IMR-90 (cell line): ENCODE data around the gene TRABD2A. TPM values are rescaled to one million over a fixed set of nuclear protein-coding genes. Genes with fewer than 3 reads are reported as not detected.

Source experiments
- ATAC-seq: fragments of 200-7000 bp; cut with Tn5 transposase; 2 replicates; pipeline ENCODE4 v1.9.1; 2020; ENCODE audit warnings: low read depth, mild to moderate bottlenecking, moderate library complexity
- BruUV-seq: library from RNA; stranded (reverse); fragments of 400-500 nt; replicated peaks from 2 replicates; lab custom pipeline; 2021; lab: Mats Ljungman, UMichigan
- CTCF ChIA-PET: fragments of 300-600 bp; formaldehyde crosslinking; extraction: SDS; loops from one replicate; lab custom pipeline; 2021; ENCODE audit warnings: antibody characterized with exemption; lab: Yijun Ruan, JAX
- POLR2A ChIA-PET: fragments of 300-600 bp; sonication (Branson Sonifier 250); formaldehyde crosslinking; loops from one replicate; lab custom pipeline; 2022; ENCODE audit warnings: antibody characterized with exemption; ENCODE audit not compliant: unreplicated experiment; lab: Charles Lee
- DNase-seq: peaks from one replicate; pipeline ENCODE4 v3.0.0; 2013
- H2AFZ ChIP-seq: replicated peaks from 2 replicates; pipeline ENCODE3; 2013; ENCODE audit warnings: low read length, mild to moderate bottlenecking; ENCODE audit not compliant: poor library complexity
- H2AK5ac ChIP-seq: 2 replicates; pipeline ENCODE4 v1.6.1; 2013; ENCODE audit warnings: low read depth, low read length, inconsistent platforms
- H2AK9ac ChIP-seq: replicated peaks from 2 replicates; pipeline ENCODE3; 2013; ENCODE audit warnings: mild to moderate bottlenecking, low read depth, low read length, moderate library complexity; ENCODE audit not compliant: poor library complexity
- H2BK120ac ChIP-seq: 2 replicates; pipeline ENCODE4 v1.6.1; 2013; ENCODE audit warnings: low read depth, low read length, inconsistent platforms
- H2BK15ac ChIP-seq: 3 replicates; pipeline ENCODE4 v1.6.1; 2013; ENCODE audit warnings: low read depth, low read length, inconsistent platforms
- H2BK20ac ChIP-seq: 2 replicates; pipeline ENCODE4 v1.6.1; 2013; ENCODE audit warnings: low read depth, mild to moderate bottlenecking, inconsistent platforms, low read length, moderate library complexity
- H2BK5ac ChIP-seq: 2 replicates; pipeline ENCODE4 v1.6.1; 2013; ENCODE audit warnings: mild to moderate bottlenecking, low read depth, low read length, inconsistent platforms; ENCODE audit not compliant: poor library complexity, severe bottlenecking
- H3K14ac ChIP-seq: replicated peaks from 2 replicates; pipeline ENCODE4 v1.6.1; 2013; ENCODE audit warnings: low read depth, low read length, inconsistent platforms
- H3K18ac ChIP-seq: 2 replicates; pipeline ENCODE4 v1.6.1; 2013; ENCODE audit warnings: low read depth, low read length, control low read depth
- H3K23ac ChIP-seq: 2 replicates; pipeline ENCODE4 v1.6.1; 2013; ENCODE audit warnings: low read depth, low read length, inconsistent platforms
- H3K27ac ChIP-seq: 2 replicates; pipeline ENCODE4 v1.5.1; 2013; ENCODE audit warnings: mild to moderate bottlenecking, control low read depth, low read length; ENCODE audit not compliant: insufficient read depth
- H3K27me3 ChIP-seq: 2 replicates; pipeline ENCODE4 v1.6.1; 2013; ENCODE audit warnings: low read length; ENCODE audit not compliant: control insufficient read depth, insufficient read depth
- H3K36me3 ChIP-seq: 2 replicates; pipeline ENCODE4 v1.6.1; 2013; ENCODE audit warnings: low read length, mixed read lengths; ENCODE audit not compliant: control insufficient read depth, insufficient read depth
- H3K4ac ChIP-seq: 2 replicates; pipeline ENCODE4 v1.6.1; 2013; ENCODE audit warnings: low read depth, low read length, inconsistent platforms
- H3K4me1 ChIP-seq: 2 replicates; pipeline ENCODE4 v1.6.1; 2013; ENCODE audit warnings: low read length, mixed read lengths; ENCODE audit not compliant: control insufficient read depth, insufficient read depth
- H3K4me2 ChIP-seq: 2 replicates; pipeline ENCODE4 v1.6.1; 2013; ENCODE audit warnings: low read depth, mild to moderate bottlenecking, control low read depth, low read length, moderate library complexity
- H3K4me3 ChIP-seq: 2 replicates; pipeline ENCODE4 v1.5.1; 2013; ENCODE audit warnings: low read depth, mild to moderate bottlenecking, control low read depth, low read length, moderate library complexity; ENCODE audit not compliant: insufficient read depth
- H3K56ac ChIP-seq: 2 replicates; pipeline ENCODE4 v1.6.1; 2013; ENCODE audit warnings: low read length, inconsistent platforms; ENCODE audit not compliant: insufficient read depth; ENCODE audit errors: extremely low read depth
- H3K79me1 ChIP-seq, 2 experiments: 2 replicates each; pipeline ENCODE4 v1.6.1; 2013; ENCODE audit warnings: low read length in 2 of 2, inconsistent platforms in 1 of 2, low read depth in 1 of 2
- H3K9ac ChIP-seq: 2 replicates; pipeline ENCODE4 v1.6.1; 2013; ENCODE audit warnings: low read depth, low read length, control low read depth
- H3K9me1 ChIP-seq: 2 replicates; pipeline ENCODE4 v1.6.1; 2013; ENCODE audit warnings: low read length, inconsistent platforms; ENCODE audit not compliant: insufficient read depth
- H3K9me3 ChIP-seq: 2 replicates; pipeline ENCODE4 v1.6.1; 2013; ENCODE audit warnings: low read length; ENCODE audit not compliant: control insufficient read depth, insufficient read depth
- H4K20me1 ChIP-seq: 2 replicates; pipeline ENCODE4 v1.6.1; 2013; ENCODE audit warnings: low read length, inconsistent platforms; ENCODE audit not compliant: insufficient read depth
- H4K5ac ChIP-seq: 2 replicates; pipeline ENCODE4 v1.6.1; 2013; ENCODE audit warnings: mild to moderate bottlenecking, low read depth, low read length, control low read depth
- H4K8ac ChIP-seq, 2 experiments: 2 replicates each; pipeline ENCODE4 v1.6.1; 2013; ENCODE audit warnings: low read depth in 2 of 2, low read length in 2 of 2, control low read depth in 1 of 2, inconsistent platforms in 1 of 2
- H4K91ac ChIP-seq: 2 replicates; pipeline ENCODE4 v1.6.1; 2013; ENCODE audit warnings: low read depth, low read length, inconsistent platforms; ENCODE audit not compliant: insufficient read depth
- BHLHE40 ChIP-seq: fragments of 150-350 bp; IDR thresholded peaks from 2 replicates; pipeline ENCODE4 v1.6.1; 2016; ENCODE audit warnings: mild to moderate bottlenecking, low read depth, low read length
- CEBPB ChIP-seq: IDR thresholded peaks from 2 replicates; pipeline ENCODE4 v1.6.1; 2012; ENCODE audit warnings: low read depth, low read length, improper control_type of control experiment
- CHD1 ChIP-seq: IDR thresholded peaks from 2 replicates; pipeline ENCODE4 v1.6.1; 2012; ENCODE audit warnings: low read depth, low read length, improper control_type of control experiment
- FOS ChIP-seq: fragments of 150-350 bp; IDR thresholded peaks from 2 replicates; pipeline ENCODE4 v1.6.1; 2016; ENCODE audit warnings: low read depth, low read length
- MAFK ChIP-seq: IDR thresholded peaks from 2 replicates; pipeline ENCODE4 v1.6.1; 2012; ENCODE audit warnings: low read depth, low read length, improper control_type of control experiment
- MAZ ChIP-seq: IDR thresholded peaks from 2 replicates; pipeline ENCODE4 v1.6.1; 2012; ENCODE audit warnings: low read depth, mild to moderate bottlenecking, low read length, improper control_type of control experiment, moderate library complexity, borderline replicate concordance
- MXI1 ChIP-seq: IDR thresholded peaks from 2 replicates; pipeline ENCODE4 v1.6.1; 2012; ENCODE audit warnings: low read depth, mild to moderate bottlenecking, low read length, moderate library complexity, borderline replicate concordance
- NFE2L2 ChIP-seq: fragments of 150-350 bp; IDR thresholded peaks from 2 replicates; pipeline ENCODE4 v1.6.1; 2016; ENCODE audit warnings: low read depth, mild to moderate bottlenecking, low read length
- POLR2A ChIP-seq: IDR thresholded peaks from 2 replicates; pipeline ENCODE4 v1.6.1; 2012; ENCODE audit warnings: mild to moderate bottlenecking, low read depth, low read length
- RAD21 ChIP-seq: IDR thresholded peaks from 2 replicates; pipeline ENCODE4 v1.6.1; 2012; ENCODE audit warnings: low read length, improper control_type of control experiment
- RCOR1 ChIP-seq: IDR thresholded peaks from 2 replicates; pipeline ENCODE4 v1.6.1; 2012; ENCODE audit warnings: mild to moderate bottlenecking, low read length, improper control_type of control experiment; ENCODE audit not compliant: insufficient replicate concordance
- RFX5 ChIP-seq: IDR thresholded peaks from 2 replicates; pipeline ENCODE4 v1.8.0; 2012; ENCODE audit warnings: low read depth, mild to moderate bottlenecking, low read length, moderate library complexity
- SMC3 ChIP-seq: fragments of 150-350 bp; IDR thresholded peaks from 2 replicates; pipeline ENCODE4 v1.6.1; 2016; ENCODE audit warnings: low read depth, mild to moderate bottlenecking, antibody characterized with exemption, low read length, moderate library complexity
- WGBS, 2 experiments: methylation state at CpG; one replicate each; pipeline versions ENCODE4 v1.1.5 to v1.1.7; 2013; ENCODE audit warnings: missing lambda C conversion rate in 2 of 2; ENCODE audit not compliant: insufficient read length in 1 of 2; ENCODE audit errors: extremely low coverage in 2 of 2; 5-methylcytosine and 5-hydroxymethylcytosine counted together
- dilution Hi-C: fragments of 300-500 bp; cut with HindIII; formaldehyde crosslinking; loops from one replicate; pipeline ENCODE4 v1.14.3; 2018; ENCODE audit warnings: low sequenced_read_pairs; ENCODE audit not compliant: unreplicated experiment
- in situ Hi-C: fragments of 300-500 bp; cut with MboI; formaldehyde crosslinking; loops from 3 replicates; pipeline ENCODE4 v1.14.3; 2019; ENCODE audit warnings: low sequenced_read_pairs, inconsistent platforms, mixed read lengths
- intact Hi-C: fragments of 100-400 bp; cut with micrococcal nuclease; formaldehyde crosslinking; loops from 2 replicates; pipeline ENCODE4 v1.10.0; 2022
- polyA plus RNA-seq, 3 experiments: library from polyadenylated mRNA; depleted of rRNA; stranded (reverse); fragments of >200 nt; gene quantifications; 2 replicates each; pipeline ENCODE4 v1.2.3, GENCODE V29; 2012; ENCODE audit warnings: low replicate concordance in 1 of 3
- total RNA-seq: library from RNA; depleted of rRNA; stranded (reverse); fragments of >200 nt; gene quantifications from 2 replicates; pipeline ENCODE4 v1.2.3, GENCODE V29; 2012
- TF ChIP-seq, protein P1 (sequence below): fragments of 150-350 bp; IDR thresholded peaks from 2 replicates; pipeline ENCODE4 v1.6.1; 2016; ENCODE audit warnings: low read depth, mild to moderate bottlenecking, low read length, moderate library complexity, borderline replicate concordance
- TF ChIP-seq, protein P2 (sequence below): conservative IDR thresholded peaks from 2 replicates; pipeline ENCODE4 v1.5.1; 2012; ENCODE audit warnings: mild to moderate bottlenecking, low read depth, low read length, improper control_type of control experiment
- TF ChIP-seq, protein P3 (sequence below): fragments of 150-350 bp; IDR thresholded peaks from 2 replicates; pipeline ENCODE4 v1.6.1; 2017; ENCODE audit warnings: mild to moderate bottlenecking, antibody characterized with exemption, low read length, low read depth

Gene TRABD2A
- total and polyA plus RNA-seq, 2 of the 4 experiments (the other 2 are of a cell fraction): 17.6 to 20.3 TPM

DNA sequence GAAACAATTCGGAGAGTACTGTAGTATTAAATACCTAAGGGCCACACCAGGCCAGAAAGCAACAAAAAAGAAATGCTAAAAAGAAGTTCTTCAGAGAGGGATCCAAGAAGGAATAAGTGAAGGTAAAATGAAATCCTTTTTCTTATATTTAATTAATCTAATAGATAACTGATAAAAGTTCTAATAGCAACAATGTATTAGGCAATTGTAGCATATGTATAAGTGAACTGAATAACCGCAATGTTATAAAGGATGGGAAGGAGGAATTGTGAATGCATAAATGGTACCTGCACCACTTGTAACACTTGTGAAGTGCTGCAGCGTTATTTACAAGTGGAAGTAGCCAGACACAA is 46.4 kb upstream of the TRABD2A start:
- H2BK15ac ChIP-seq: no peak overlapping the region
- H3K27ac ChIP-seq: no peak overlapping the region
- peak overlapping the region; percentile 23; the same call in 1 of the 2 replicates for H2BK120ac ChIP-seq
- no peak overlapping the region for H2AK5ac ChIP-seq
- H3K4me2 ChIP-seq: no peak overlapping the region
- peak overlapping the region in 1 of 2 experiments; percentile 62; a peak in 1 of 4 replicates for H4K8ac ChIP-seq
- no peak for ATAC-seq
- no peaks in the 10 kb centered on the region for H3K36me3 ChIP-seq
- peaks cover 6% of the 10 kb centered on the region; the same call in 1 of the 2 replicates for H3K4me1 ChIP-seq
- H3K23ac ChIP-seq: peak overlapping the region; percentile 52; the same call in 1 of the 2 replicates
- CTCF ChIA-PET: interaction anchor here (0.6 to 2.2 kb wide), 2 partner anchors 60 to 139 kb away, joined by 4 to 6 read pairs; no protein-coding TSS in a partner anchor
- no peaks in the 10 kb centered on the region for H3K9me1 ChIP-seq
- peaks cover 0 to 4% of the 10 kb centered on the region in 2 experiments; a peak in 2 of 4 replicates for H3K79me1 ChIP-seq
- no peak overlapping the region for H3K4me3 ChIP-seq
- H4K20me1 ChIP-seq: no peaks in the 10 kb centered on the region
- intact Hi-C loops: loop anchor here (1.0 to 5.0 kb wide), 8 partner anchors 44 to 432 kb away; partner anchors contain the start of gene KCMF1
- no peak overlapping the region; the same call in 1 of the 2 replicates for H3K9ac ChIP-seq
- H3K27me3 ChIP-seq: no peaks in the 10 kb centered on the region
- no peak overlapping the region for H3K56ac ChIP-seq
- dilution Hi-C loops: no loop called here
- in situ Hi-C loops: loop anchor here (10.0 kb wide), 1 partner anchor 432 kb away; no protein-coding TSS in a partner anchor
- POLR2A ChIA-PET: no interaction called here
- no peak overlapping the region for H2AK9ac ChIP-seq
- H4K91ac ChIP-seq: peak overlapping the region; percentile 49; the same call in 1 of the 2 replicates
- 0 out of 2 replicates have a peak overlapping the region, but pooled peaks have one; percentile 8 for H3K4ac ChIP-seq
- H4K5ac ChIP-seq: no peak overlapping the region; the same call in 1 of the 2 replicates
- peak overlapping the region; percentile 38 for H2BK5ac ChIP-seq
- H3K14ac ChIP-seq: peak overlapping the region; percentile 80
- H2AFZ ChIP-seq: no peak overlapping the region
- H2BK20ac ChIP-seq: peak overlapping the region; percentile 78; the same call in 1 of the 2 replicates
- BruUV-seq: no TSS peak
- TF ChIP-seq MXI1 (no peak), POLR2A (no peak), RAD21 (no peak), RCOR1 (no peak), CEBPB (no peak), MAFK (no peak), MAZ (no peak), CHD1 (no peak), NFE2L2 (no peak), FOS (no peak), RFX5 (no peak), BHLHE40 (no peak), SMC3 (no peak)
- TF ChIP-seq, protein P1, sequence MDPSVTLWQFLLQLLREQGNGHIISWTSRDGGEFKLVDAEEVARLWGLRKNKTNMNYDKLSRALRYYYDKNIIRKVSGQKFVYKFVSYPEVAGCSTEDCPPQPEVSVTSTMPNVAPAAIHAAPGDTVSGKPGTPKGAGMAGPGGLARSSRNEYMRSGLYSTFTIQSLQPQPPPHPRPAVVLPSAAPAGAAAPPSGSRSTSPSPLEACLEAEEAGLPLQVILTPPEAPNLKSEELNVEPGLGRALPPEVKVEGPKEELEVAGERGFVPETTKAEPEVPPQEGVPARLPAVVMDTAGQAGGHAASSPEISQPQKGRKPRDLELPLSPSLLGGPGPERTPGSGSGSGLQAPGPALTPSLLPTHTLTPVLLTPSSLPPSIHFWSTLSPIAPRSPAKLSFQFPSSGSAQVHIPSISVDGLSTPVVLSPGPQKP: no peak
- TF ChIP-seq, protein P2, sequence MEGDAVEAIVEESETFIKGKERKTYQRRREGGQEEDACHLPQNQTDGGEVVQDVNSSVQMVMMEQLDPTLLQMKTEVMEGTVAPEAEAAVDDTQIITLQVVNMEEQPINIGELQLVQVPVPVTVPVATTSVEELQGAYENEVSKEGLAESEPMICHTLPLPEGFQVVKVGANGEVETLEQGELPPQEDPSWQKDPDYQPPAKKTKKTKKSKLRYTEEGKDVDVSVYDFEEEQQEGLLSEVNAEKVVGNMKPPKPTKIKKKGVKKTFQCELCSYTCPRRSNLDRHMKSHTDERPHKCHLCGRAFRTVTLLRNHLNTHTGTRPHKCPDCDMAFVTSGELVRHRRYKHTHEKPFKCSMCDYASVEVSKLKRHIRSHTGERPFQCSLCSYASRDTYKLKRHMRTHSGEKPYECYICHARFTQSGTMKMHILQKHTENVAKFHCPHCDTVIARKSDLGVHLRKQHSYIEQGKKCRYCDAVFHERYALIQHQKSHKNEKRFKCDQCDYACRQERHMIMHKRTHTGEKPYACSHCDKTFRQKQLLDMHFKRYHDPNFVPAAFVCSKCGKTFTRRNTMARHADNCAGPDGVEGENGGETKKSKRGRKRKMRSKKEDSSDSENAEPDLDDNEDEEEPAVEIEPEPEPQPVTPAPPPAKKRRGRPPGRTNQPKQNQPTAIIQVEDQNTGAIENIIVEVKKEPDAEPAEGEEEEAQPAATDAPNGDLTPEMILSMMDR: no peak
- TF ChIP-seq, protein P3, sequence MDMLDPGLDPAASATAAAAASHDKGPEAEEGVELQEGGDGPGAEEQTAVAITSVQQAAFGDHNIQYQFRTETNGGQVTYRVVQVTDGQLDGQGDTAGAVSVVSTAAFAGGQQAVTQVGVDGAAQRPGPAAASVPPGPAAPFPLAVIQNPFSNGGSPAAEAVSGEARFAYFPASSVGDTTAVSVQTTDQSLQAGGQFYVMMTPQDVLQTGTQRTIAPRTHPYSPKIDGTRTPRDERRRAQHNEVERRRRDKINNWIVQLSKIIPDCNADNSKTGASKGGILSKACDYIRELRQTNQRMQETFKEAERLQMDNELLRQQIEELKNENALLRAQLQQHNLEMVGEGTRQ: no peak
- no peak for DNase-seq
- WGBS, 2 experiments: no CpG with 5 or more reads among the region's 3 CpGs
- no peak overlapping the region for H3K18ac ChIP-seq
- no peaks in the 10 kb centered on the region for H3K9me3 ChIP-seq
